ENCODE measurements around the gene SLC39A1. TPM values are rescaled to one million over a fixed set of nuclear protein-coding genes. Genes with fewer than 3 reads are reported as not detected.
"Not testable (repeated sequence)": the region's sequence is repeated elsewhere in the genome, so short reads cannot be mapped to it uniquely, and the experiment has no call there.

Gene SLC39A1
- total RNA-seq = 10 to 100 TPM; 19.9 to 80.0 (median 47.1) TPM

- intact Hi-C loops (cut with DNase I; ENCODE audit: low total_unique reads) (no loop called here), in situ Hi-C loops (cut with MboI; ENCODE audit: low pct_ligation_motif_present in 1 of 4, low pct_unique_long_range_greater_than_20kb in 1 of 4, low sequenced_read_pairs in 3 of 4) (loop anchor here in 1 of 4 donors (25.0 kb wide), 1 partner anchor 301 kb away; the partner anchor contains the start of genes ILF2 and SNAPIN)
- peaks cover 25 to 54% (median 42%) of the 10 kb centered on the region in 4 donors for H3K4me1 ChIP-seq
- H3K9me3 ChIP-seq = no peaks in the 10 kb centered on the region
- H3K27me3 ChIP-seq = no peaks in the 10 kb centered on the region
- peak; percentile 99 for DNase-seq
- peak; percentile 86 to 88 (median 86) for TF ChIP-seq POLR2AphosphoS5 (IDR thresholded peaks at IDR 0.05)
- no peak for TF ChIP-seq EP300 (IDR thresholded peaks at IDR 0.05; ENCODE audit: low read depth)
- peak; percentile 82 for TF ChIP-seq POLR2A (IDR thresholded peaks at IDR 0.05)
- no peaks in the 10 kb centered on the region for H3K36me3 ChIP-seq
- H3K27ac ChIP-seq = peak within 1 kb of the TSS; percentile 89 to 99 (median 96)
- peak within 1 kb of the TSS; percentile 58 to 87 (median 70) for H3K4me3 ChIP-seq
- 1% methylated on average over 47 of the region's 54 CpGs; no CpG with 5 or more reads in 1 of the 2 donors for WGBS, 2 donors (ENCODE audit: low coverage in 1 of 2)
Measured at GRCh38 chr1:153963030-153963849, at the start of gene SLC39A1. TSS of gene SLC39A1 (minus strand) at chr1:153963537. CDS start at chr1:153962715, 822 bp downstream.

DNA sequence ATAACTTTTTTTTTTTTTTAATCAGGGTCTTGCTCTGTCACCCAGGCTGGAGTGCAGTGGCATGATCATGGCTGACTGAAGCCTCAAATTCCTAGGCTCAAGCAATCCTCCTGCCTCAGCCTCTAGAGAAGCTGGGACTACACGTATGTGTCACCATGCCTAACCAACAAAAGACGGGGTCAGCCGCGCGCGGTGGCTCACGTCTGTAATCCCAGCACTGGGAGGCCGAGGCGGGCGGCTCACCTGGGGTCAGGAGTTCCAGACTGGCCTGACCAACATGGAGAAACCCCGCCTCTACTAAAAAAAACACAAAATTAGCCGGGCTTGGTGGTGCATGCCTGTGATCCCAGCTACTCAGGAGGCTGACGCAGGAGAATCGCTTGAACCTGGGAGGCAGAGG, 49.2 kb upstream of the SLC39A1 start:
- H3K27ac ChIP-seq; intact Hi-C loops (cut with DNase I; ENCODE audit: low total_unique reads); H3K4me3 ChIP-seq; H3K36me3 ChIP-seq; DNase-seq; in situ Hi-C loops (cut with MboI; ENCODE audit: low pct_ligation_motif_present in 1 of 4, low pct_unique_long_range_greater_than_20kb in 1 of 4, low sequenced_read_pairs in 3 of 4); H3K27me3 ChIP-seq; H3K9me3 ChIP-seq; H3K4me1 ChIP-seq: not testable (repeated sequence)
- 88 to 95% methylated on average over 4 to 12 of the region's 14 CpGs for WGBS, 2 donors (ENCODE audit: low coverage in 1 of 2)

DNA sequence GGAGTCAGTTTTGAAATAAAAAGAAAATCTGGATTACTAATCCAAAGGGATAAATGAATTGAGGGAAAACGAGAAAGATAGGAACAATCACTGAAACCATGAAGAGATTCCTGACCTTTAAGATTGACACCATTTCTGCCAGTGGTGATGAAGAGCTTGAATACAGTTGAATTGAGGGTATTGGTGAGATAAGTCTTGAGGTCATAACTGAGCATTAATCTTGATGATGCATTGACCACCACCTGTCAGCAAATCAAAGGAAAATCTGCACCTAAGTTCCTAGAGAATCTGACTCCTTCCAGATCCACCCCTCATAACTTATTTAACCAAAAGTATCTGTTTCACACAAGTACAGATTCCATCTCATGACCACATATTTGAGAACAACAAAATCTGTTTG, 48.8 kb upstream of the SLC39A1 start:
- WGBS, 2 donors (ENCODE audit: low coverage in 1 of 2) = 55 to 71% methylated on average over 1 of the region's 1 CpG
- Histone ChIP-seq H3K9me3 (no peaks in the 10 kb centered on the region), H3K36me3 (no peaks in the 10 kb centered on the region), H3K4me1 (peaks cover 0 to 3% (median 0%) of the 10 kb centered on the region in 4 donors), H3K27me3 (no peaks in the 10 kb centered on the region), H3K27ac (no peak overlapping the region), H3K4me3 (no peak overlapping the region)
- no peak for DNase-seq
- in situ Hi-C loops (cut with MboI; ENCODE audit: low pct_ligation_motif_present in 1 of 4, low pct_unique_long_range_greater_than_20kb in 1 of 4, low sequenced_read_pairs in 3 of 4) (no loop called here), intact Hi-C loops (cut with DNase I; ENCODE audit: low total_unique reads) (no loop called here)
- TF ChIP-seq POLR2A (IDR thresholded peaks at IDR 0.05) (no peak), CTCF (IDR thresholded peaks at IDR 0.05) (no peak), EP300 (IDR thresholded peaks at IDR 0.05; ENCODE audit: low read depth) (no peak), POLR2AphosphoS5 (IDR thresholded peaks at IDR 0.05) (no peak)

DNA sequence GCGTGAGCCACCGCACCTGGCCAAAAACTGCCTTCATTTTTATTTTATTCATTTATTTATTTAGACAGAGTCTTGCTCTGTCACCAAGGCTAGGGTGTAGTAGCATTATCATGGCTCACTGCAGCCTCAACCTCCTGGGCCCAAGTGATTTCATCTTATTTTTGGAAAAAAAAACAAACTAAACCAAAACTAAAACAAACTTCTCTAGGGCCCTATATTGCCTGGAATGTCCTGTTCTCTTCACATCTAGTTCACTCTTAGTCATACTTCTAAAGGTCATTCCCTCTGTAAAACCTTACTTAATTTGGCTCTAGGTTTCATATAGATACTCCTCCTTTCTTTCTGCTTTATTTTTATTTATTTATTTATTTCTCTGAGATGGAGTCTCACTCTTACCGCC, 42.8 kb upstream of the SLC39A1 start:
- no peak for DNase-seq
- H3K36me3 ChIP-seq = no peaks in the 10 kb centered on the region
- no peak for TF ChIP-seq POLR2A (IDR thresholded peaks at IDR 0.05)
- TF ChIP-seq CTCF (IDR thresholded peaks at IDR 0.05) = no peak
- no peak for TF ChIP-seq POLR2AphosphoS5 (IDR thresholded peaks at IDR 0.05)
- no peak for TF ChIP-seq EP300 (IDR thresholded peaks at IDR 0.05; ENCODE audit: low read depth)
- in situ Hi-C loops (cut with MboI; ENCODE audit: low pct_ligation_motif_present in 1 of 4, low pct_unique_long_range_greater_than_20kb in 1 of 4, low sequenced_read_pairs in 3 of 4) (no loop called here), intact Hi-C loops (cut with DNase I; ENCODE audit: low total_unique reads) (no loop called here)
- H3K27ac ChIP-seq = no peak overlapping the region
- no peaks in the 10 kb centered on the region for H3K9me3 ChIP-seq
- H3K4me1 ChIP-seq = no peaks in the 10 kb centered on the region
- no peak overlapping the region for H3K4me3 ChIP-seq
- WGBS, 2 donors (ENCODE audit: low coverage in 1 of 2) = 89 to 94% methylated on average over 3 of the region's 3 CpGs
- H3K27me3 ChIP-seq = no peaks in the 10 kb centered on the region

- Histone ChIP-seq H3K27me3 (no peaks in the 10 kb centered on the region), H3K36me3 (no peaks in the 10 kb centered on the region), H3K4me1 (no peaks in the 10 kb centered on the region), H3K9me3 (no peaks in the 10 kb centered on the region), H3K4me3 (no peak overlapping the region), H3K27ac (no peak overlapping the region)
- no peak for DNase-seq
- intact Hi-C loops (cut with DNase I; ENCODE audit: low total_unique reads) (no loop called here), in situ Hi-C loops (cut with MboI; ENCODE audit: low pct_ligation_motif_present in 1 of 4, low pct_unique_long_range_greater_than_20kb in 1 of 4, low sequenced_read_pairs in 3 of 4) (no loop called here)
- TF ChIP-seq EP300 (IDR thresholded peaks at IDR 0.05; ENCODE audit: low read depth) = no peak
- WGBS, 2 donors (ENCODE audit: low coverage in 1 of 2) = 81 to 93% methylated on average over 4 of the region's 4 CpGs
Measured at GRCh38 chr1:154000420-154000819, 37.1 kb upstream of the SLC39A1 start.

GRCh38 chr1:153996882-153997281, 33.5 kb upstream of the SLC39A1 start:
- H3K27me3 ChIP-seq; H3K4me3 ChIP-seq; H3K9me3 ChIP-seq; H3K27ac ChIP-seq; intact Hi-C loops (cut with DNase I; ENCODE audit: low total_unique reads); DNase-seq: not testable (repeated sequence)
- WGBS, 2 donors (ENCODE audit: low coverage in 1 of 2) = 95 to 96% methylated on average over 4 to 10 of the region's 10 CpGs
- Histone ChIP-seq H3K4me1 (peaks cover 2 to 18% (median 11%) of the 10 kb centered on the region in 4 donors), H3K36me3 (peaks cover 0 to 19% (median 7%) of the 10 kb centered on the region in 4 donors)
- in situ Hi-C loops (cut with MboI; ENCODE audit: low pct_ligation_motif_present in 1 of 4, low pct_unique_long_range_greater_than_20kb in 1 of 4, low sequenced_read_pairs in 3 of 4) = loop anchor here (10.0 to 25.0 kb wide), 5 partner anchors 202 to 485 kb away; partner anchors contain the start of genes ILF2 (in 1 of the 4), NPR1 (in 1 of the 4), S100A3 (in 1 of the 4) and S100A4 (in 1 of the 4)

All from transverse colon (tissue), 4 donors.